Left lung (tissue), 10 donors: ENCODE measurements around the gene CNTNAP1. TPM values are rescaled to one million over a fixed set of nuclear protein-coding genes. Genes with fewer than 3 reads are reported as not detected.
"Not testable (repeated sequence)": the region's sequence is repeated elsewhere in the genome, so short reads cannot be mapped to it uniquely, and the experiment has no call there.

Experiments used
- ATAC-seq: fragments of 200-7000 bp; cut with Tn5 transposase; one replicate; pipeline ENCODE4 v1.9.1; 2020; ENCODE audit warnings: moderate library complexity
- DNase-seq, 4 donors: peaks; one replicate each; pipeline ENCODE4 v3.0.0-alpha.2; 2013 to 2020
- H3K27ac ChIP-seq, 2 donors: fragments of 200-600 bp; sonication (generic) in 1 of 2; one replicate each; pipeline versions ENCODE4 v1.5.0 to v1.8.0; 2020 to 2021
- H3K27me3 ChIP-seq, 2 donors: fragments of 200-600 bp; sonication (generic) in 1 of 2; one replicate each; pipeline versions ENCODE4 v1.5.0 to v1.8.0; 2020 to 2021
- H3K36me3 ChIP-seq, 2 donors: fragments of 200-600 bp; sonication (generic) in 1 of 2; one replicate each; pipeline versions ENCODE4 v1.5.0 to v1.8.0; 2020 to 2021
- H3K4me1 ChIP-seq, 2 donors: fragments of 200-600 bp; one replicate each; pipeline ENCODE4 v1.8.0; 2021
- H3K4me3 ChIP-seq, 2 donors: fragments of 200-600 bp; sonication (generic) in 1 of 2; one replicate each; pipeline versions ENCODE4 v1.5.0 to v1.8.0; 2020 to 2021; ENCODE audit warnings: mild to moderate bottlenecking in 1 of 2
- H3K9me3 ChIP-seq, 2 donors: fragments of 200-600 bp; sonication (generic) in 1 of 2; one replicate each; pipeline versions ENCODE4 v1.5.0 to v1.8.0; 2020 to 2021
- intact Hi-C, 2 donors: fragments of 100-400 bp; cut with DNase I; formaldehyde crosslinking; loops; one replicate each; pipeline versions ENCODE4 v1.11.2 to v1.14.2; 2022
- polyA plus RNA-seq, 6 donors: library from polyadenylated mRNA; unstranded; fragments of 120-200 nt; gene quantifications; one replicate each; pipeline ENCODE4 v1.2.1, GENCODE V29; 2013; ENCODE audit not compliant: insufficient read length in 6 of 6
- total RNA-seq, 2 donors: library from RNA; stranded (reverse); fragmentation: NEBNext Ultra II Directional; extraction: Animal tissue kit (Norgen Biotek cat#: 25700); gene quantifications; one replicate each; pipeline ENCODE4 v1.2.1, GENCODE V29; 2021
- TF ChIP-seq, protein P1 (sequence below), 2 donors: fragments of 200-600 bp; sonication (generic) in 1 of 2; IDR thresholded peaks; one replicate each; pipeline versions ENCODE4 v1.5.0 to v1.8.0; 2021; ENCODE audit warnings: antibody characterized with exemption in 2 of 2
- donor health status: DM: no; HTN: yes; CAD: no.
- donor health status: DM: no; HTN: no; CAD: no.

CNTNAP1 gene
- total and polyA plus RNA-seq, 8 donors = 7.3 to 15.6 (median 11.2) TPM

DNA sequence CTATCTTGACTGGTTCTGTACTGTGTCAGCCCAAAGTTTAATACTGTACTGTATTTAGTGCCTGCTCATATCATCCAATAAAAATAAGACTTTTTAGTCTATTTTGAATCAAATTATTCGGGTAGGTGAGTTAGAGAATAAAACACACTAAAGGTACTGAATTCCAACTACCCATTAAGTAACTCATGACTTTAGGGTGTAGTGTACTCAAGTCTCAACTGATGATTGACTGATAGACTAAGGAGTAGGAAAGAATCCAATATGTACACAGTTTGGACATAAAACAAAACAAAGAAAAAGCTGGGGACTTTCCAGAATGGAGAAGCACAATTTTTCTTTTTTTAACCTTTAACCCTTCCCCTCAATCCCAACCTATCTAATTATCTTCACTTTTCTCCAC lies 58.4 kb downstream of the CNTNAP1 start:
- H3K4me1 ChIP-seq = peaks cover 18 to 44% of the 10 kb centered on the region in 2 donors

DNA sequence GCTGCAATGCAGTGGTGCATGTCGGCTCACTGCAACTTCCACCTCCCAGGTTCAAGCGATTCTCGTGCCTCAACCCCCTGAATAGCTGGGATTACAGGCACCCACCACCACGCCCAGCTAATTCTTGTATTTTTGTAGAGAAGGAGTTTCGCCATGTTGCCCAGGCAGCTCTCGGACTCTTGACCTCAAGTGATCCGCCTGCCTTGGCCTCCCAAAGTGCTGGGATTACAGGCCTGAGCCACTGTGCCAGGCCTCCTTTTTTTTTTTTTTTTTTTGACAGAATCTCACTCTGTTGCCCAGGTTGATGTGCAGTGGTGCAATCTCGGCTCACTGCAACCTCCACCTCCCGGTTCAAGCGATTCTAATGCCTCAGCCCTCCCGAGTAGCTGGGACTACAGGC lies 60.6 kb downstream of the CNTNAP1 start:
- H3K9me3 ChIP-seq, ATAC-seq, intact Hi-C loops, H3K27me3 ChIP-seq, DNase-seq, H3K36me3 ChIP-seq, H3K4me3 ChIP-seq: not testable (repeated sequence)
- Histone ChIP-seq H3K4me1 (peaks cover 18 to 33% of the 10 kb centered on the region in 2 donors), H3K27ac (peak overlapping the region in 1 of 2 donors; percentile 84)

More for the DNA sequence above, 58.4 kb downstream of the CNTNAP1 start:
- intact Hi-C loops = no loop called here
- H3K36me3 ChIP-seq = no peaks in the 10 kb centered on the region
- DNase-seq (no peak), ATAC-seq (no peak)
- H3K27me3 ChIP-seq = no peaks in the 10 kb centered on the region
- TF ChIP-seq, protein P1, sequence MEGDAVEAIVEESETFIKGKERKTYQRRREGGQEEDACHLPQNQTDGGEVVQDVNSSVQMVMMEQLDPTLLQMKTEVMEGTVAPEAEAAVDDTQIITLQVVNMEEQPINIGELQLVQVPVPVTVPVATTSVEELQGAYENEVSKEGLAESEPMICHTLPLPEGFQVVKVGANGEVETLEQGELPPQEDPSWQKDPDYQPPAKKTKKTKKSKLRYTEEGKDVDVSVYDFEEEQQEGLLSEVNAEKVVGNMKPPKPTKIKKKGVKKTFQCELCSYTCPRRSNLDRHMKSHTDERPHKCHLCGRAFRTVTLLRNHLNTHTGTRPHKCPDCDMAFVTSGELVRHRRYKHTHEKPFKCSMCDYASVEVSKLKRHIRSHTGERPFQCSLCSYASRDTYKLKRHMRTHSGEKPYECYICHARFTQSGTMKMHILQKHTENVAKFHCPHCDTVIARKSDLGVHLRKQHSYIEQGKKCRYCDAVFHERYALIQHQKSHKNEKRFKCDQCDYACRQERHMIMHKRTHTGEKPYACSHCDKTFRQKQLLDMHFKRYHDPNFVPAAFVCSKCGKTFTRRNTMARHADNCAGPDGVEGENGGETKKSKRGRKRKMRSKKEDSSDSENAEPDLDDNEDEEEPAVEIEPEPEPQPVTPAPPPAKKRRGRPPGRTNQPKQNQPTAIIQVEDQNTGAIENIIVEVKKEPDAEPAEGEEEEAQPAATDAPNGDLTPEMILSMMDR (IDR thresholded peaks at IDR 0.05) = no peak
- H3K27ac ChIP-seq = peak overlapping the region in 1 of 2 donors; percentile 37
- H3K9me3 ChIP-seq = no peaks in the 10 kb centered on the region
- no peak overlapping the region for H3K4me3 ChIP-seq

DNA sequence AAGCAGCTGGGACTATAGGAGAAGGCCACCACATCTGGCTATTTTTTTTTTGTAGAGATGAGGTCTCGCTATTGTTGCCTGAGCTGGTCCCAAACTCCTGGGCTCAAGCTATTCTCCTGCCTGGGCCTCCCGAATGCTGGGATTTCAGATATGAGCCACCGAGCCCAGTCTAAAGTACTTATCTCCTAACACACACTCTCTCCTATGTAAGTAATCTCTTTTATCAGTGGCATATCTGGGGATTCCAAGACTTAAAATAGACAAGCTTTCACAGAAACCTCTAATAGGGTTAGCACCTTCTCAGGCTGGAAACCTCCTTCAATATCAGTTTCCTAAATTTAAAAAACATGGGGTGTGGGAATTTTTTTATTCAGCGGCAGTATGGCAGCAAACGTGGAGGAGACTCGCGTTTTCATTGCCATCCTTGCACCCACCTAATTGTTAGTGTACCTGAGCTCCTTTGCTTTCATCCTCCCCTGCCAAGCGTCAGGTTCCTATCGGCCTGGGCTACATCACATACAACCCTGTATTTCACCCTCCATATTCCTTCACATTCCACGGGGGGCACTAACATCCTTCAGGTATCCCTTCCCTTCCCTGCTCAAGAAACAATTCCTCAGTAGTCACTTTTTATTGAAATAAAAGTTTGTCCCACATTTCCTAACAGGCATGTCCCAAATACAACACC lies 61.4 kb downstream of the CNTNAP1 start:
- intact Hi-C loops = no loop called here
- Histone ChIP-seq H3K36me3 (no peaks in the 10 kb centered on the region), H3K4me3 (peak overlapping the region; percentile 56 to 84), H3K4me1 (peaks cover 18 to 33% of the 10 kb centered on the region in 2 donors), H3K27ac (peak overlapping the region; percentile 80 to 84), H3K9me3 (no peaks in the 10 kb centered on the region), H3K27me3 (no peaks in the 10 kb centered on the region)
- no peak for DNase-seq
- no peak for ATAC-seq
- TF ChIP-seq, protein P1 (IDR thresholded peaks at IDR 0.05) = no peak

DNA sequence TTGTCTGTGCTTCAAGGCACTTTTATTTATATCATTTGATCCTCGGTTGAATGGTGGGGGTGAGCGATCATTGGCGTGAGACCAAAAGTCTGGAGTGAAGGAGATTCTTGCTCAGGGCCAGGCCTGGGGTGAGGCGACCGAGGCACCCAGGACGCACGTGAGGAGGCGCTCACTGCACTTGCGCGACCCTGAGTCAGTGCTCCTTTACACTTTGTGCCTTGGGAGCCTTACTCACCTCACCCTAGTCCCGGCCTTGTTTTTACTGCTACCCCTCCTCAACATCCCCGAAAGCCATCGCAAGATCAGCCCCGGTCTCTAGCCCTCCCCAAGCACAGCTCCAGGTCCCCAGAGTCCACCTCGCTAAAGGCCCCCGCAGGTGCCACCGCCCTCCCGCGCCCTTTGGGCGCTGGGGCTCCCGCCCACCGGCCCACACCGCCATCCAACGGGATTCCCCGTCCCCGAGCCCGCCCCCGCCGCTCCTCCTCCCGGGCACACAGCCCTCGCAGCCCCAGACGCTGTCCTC lies 62.0 kb downstream of the CNTNAP1 start:
- DNase-seq = peak in 3 of 4 donors; percentile 56 to 90 (median 81)
- TF ChIP-seq, protein P1 (IDR thresholded peaks at IDR 0.05) = no peak
- intact Hi-C loops = no loop called here

DNA sequence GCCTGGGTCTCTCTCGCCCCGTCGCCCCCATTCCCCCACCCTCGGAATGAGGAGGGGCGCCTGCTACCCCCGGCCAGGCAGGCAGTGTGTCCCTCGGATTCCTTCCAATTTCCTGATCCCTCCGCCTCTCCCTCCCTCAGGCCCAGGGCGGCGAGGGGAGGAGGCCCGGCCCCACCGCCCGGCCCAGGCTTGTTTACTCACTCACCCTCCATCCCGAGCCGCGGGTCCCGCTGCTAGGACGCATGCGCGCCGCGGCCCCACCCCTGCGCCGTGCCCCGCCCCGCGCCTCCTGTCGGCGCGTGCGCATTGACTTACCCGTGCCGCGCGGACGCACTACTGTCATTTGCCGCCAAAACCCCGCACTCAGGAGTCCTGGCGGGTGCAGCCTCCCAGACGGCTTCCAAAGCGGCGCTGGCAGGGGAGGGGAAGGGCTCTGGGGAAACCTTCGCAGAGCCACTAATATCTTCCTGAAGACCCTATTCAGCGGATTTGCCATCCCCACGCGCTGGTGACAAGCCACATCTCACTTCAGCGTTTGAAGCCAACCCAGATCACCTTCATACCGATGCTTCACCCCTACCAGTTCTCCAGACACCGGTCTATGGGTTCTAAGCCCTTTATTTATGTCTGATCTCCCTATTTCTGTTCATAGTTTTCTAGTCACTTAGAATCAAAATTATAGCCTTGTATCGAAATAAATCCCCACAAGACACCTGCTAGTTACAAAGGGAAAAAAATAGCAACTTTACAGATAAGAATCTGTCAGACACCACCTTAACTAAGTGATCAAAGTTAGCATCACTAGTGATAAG lies 62.7 kb downstream of the CNTNAP1 start, which contains the start of gene EZH1:
Gene EZH1 (minus strand): TSS at position 235 of the 812 bp plus-strand sequence. CDS start 16,099 bp downstream, outside the sequence.
- H3K27ac ChIP-seq = peak within 1 kb of the TSS; percentile 80 to 84
- H3K36me3 ChIP-seq = no peaks in the 10 kb centered on the region
- intact Hi-C loops = no loop called here
- TF ChIP-seq, protein P1 (IDR thresholded peaks at IDR 0.05) = peak in 1 of 2 donors; percentile 19
- H3K4me3 ChIP-seq = peak within 1 kb of the TSS; percentile 56 to 84
- H3K27me3 ChIP-seq = no peaks in the 10 kb centered on the region
- H3K4me1 ChIP-seq = peaks cover 24 to 39% of the 10 kb centered on the region in 2 donors
- DNase-seq = peak; percentile 89 to 98 (median 94)
- H3K9me3 ChIP-seq = no peaks in the 10 kb centered on the region
- ATAC-seq = peak; percentile 96

More for the DNA sequence above, 62.0 kb downstream of the CNTNAP1 start:
- H3K36me3 ChIP-seq = no peaks in the 10 kb centered on the region
- no peaks in the 10 kb centered on the region for H3K27me3 ChIP-seq
- H3K9me3 ChIP-seq = no peaks in the 10 kb centered on the region
- peak overlapping the region; percentile 80 to 84 for H3K27ac ChIP-seq
- H3K4me1 ChIP-seq = peaks cover 24 to 33% of the 10 kb centered on the region in 2 donors
- ATAC-seq = peak; percentile 90
- H3K4me3 ChIP-seq = peak overlapping the region; percentile 56 to 84
